SK-N-SH (cell line): ENCODE measurements around the gene WDR64. TPM values are rescaled to one million over a fixed set of nuclear protein-coding genes. Genes with fewer than 3 reads are reported as not detected.

Experiments
- CTCF ChIA-PET: fragments of 300-600, 350-600 bp; formaldehyde crosslinking; extraction: SDS; loops from one replicate; lab custom pipeline; 2021; lab: Yijun Ruan, JAX
- POLR2A ChIA-PET: fragments of 350-600 bp; sonication (Branson Sonifier 250); formaldehyde crosslinking; extraction: SDS; loops from one replicate; lab custom pipeline; 2020; ENCODE audit warnings: antibody characterized with exemption, inconsistent platforms; lab: Yijun Ruan, JAX
- DNase-seq: peaks from one replicate; pipeline ENCODE4 v3.0.0; 2012
- H2AFZ ChIP-seq: fragments of 200-600 bp; sonication (generic); 2 replicates; pipeline ENCODE4 v1.8.1; 2016; ENCODE audit warnings: antibody characterized with exemption, mild to moderate bottlenecking, low read depth
- H3F3A ChIP-seq: fragments of 200-600 bp; sonication (generic); replicated peaks from 2 replicates; pipeline ENCODE3; 2016; ENCODE audit warnings: antibody characterized with exemption, mild to moderate bottlenecking; ENCODE audit not compliant: insufficient read depth
- H3K27ac ChIP-seq, 2 experiments: fragments of 200-500 bp in 1 of 2; fragments of 200-600 bp in 1 of 2; sonication (Bioruptor generic) in 1 of 2; sonication (generic), shearing (Covaris generic) in 1 of 2; 2 replicates each; pipeline versions ENCODE4 v1.5.1 to v1.6.1; 2014 to 2016; ENCODE audit warnings: low read depth in 2 of 2, inconsistent platforms in 1 of 2, low read length in 1 of 2, mild to moderate bottlenecking in 1 of 2, mixed read lengths in 1 of 2
- H3K27me3 ChIP-seq: fragments of 200-600 bp; sonication (generic), shearing (Covaris generic); 2 replicates; pipeline ENCODE4 v1.6.1; 2016; ENCODE audit warnings: mixed run types; ENCODE audit not compliant: insufficient read depth
- H3K36me3 ChIP-seq, 2 experiments: fragments of 200-500 bp in 1 of 2; fragments of 200-600 bp in 1 of 2; sonication (Bioruptor generic) in 1 of 2; sonication (generic) in 1 of 2; replicated peaks in 1 of 2; 2 replicates each; pipeline versions ENCODE3 to v1.5.1; 2014 to 2016; ENCODE audit warnings: low read length in 1 of 2, mild to moderate bottlenecking in 1 of 2; ENCODE audit not compliant: insufficient read depth in 2 of 2, control insufficient read depth in 1 of 2
- H3K4me1 ChIP-seq, 2 experiments: fragments of 200-500 bp in 1 of 2; fragments of 200-600 bp in 1 of 2; sonication (Bioruptor generic) in 1 of 2; sonication (generic), shearing (Covaris generic) in 1 of 2; 2 replicates each; pipeline versions ENCODE4 v1.5.1 to v1.6.1; 2014 to 2016; ENCODE audit warnings: low read depth in 1 of 2, low read length in 1 of 2, mixed run types in 1 of 2; ENCODE audit not compliant: insufficient read depth in 2 of 2, control insufficient read depth in 1 of 2
- H3K4me2 ChIP-seq: fragments of 200-600 bp; sonication (generic), shearing (Covaris generic); 2 replicates; pipeline ENCODE4 v1.6.1; 2017; ENCODE audit warnings: mixed run types
- H3K4me3 ChIP-seq, 2 experiments: fragments of 200-500 bp in 1 of 2; fragments of 200-600 bp in 1 of 2; sonication (Bioruptor generic) in 1 of 2; sonication (generic), shearing (Covaris generic) in 1 of 2; 2 replicates each; pipeline versions ENCODE4 v1.5.1 to v1.8.1; 2014 to 2016; ENCODE audit warnings: low read depth in 2 of 2, inconsistent platforms in 1 of 2, low read length in 1 of 2, mild to moderate bottlenecking in 1 of 2, mixed read lengths in 1 of 2, moderate library complexity in 1 of 2
- H3K79me2 ChIP-seq: fragments of 200-600 bp; sonication (generic); 2 replicates; pipeline ENCODE4 v1.8.1; 2017; ENCODE audit warnings: mild to moderate bottlenecking; ENCODE audit not compliant: insufficient read depth
- H3K9ac ChIP-seq: fragments of 200-600 bp; sonication (generic); 2 replicates; pipeline ENCODE4 v1.6.1; 2017; ENCODE audit warnings: mixed run types
- H3K9me2 ChIP-seq: fragments of 200-600 bp; sonication (generic); 2 replicates; pipeline ENCODE4 v1.6.1; 2017; ENCODE audit warnings: mixed run types
- H3K9me3 ChIP-seq: fragments of 200-600 bp; sonication (generic); 2 replicates; pipeline ENCODE4 v1.6.1; 2017; ENCODE audit warnings: mixed run types, mild to moderate bottlenecking, moderate library complexity
- H4K20me1 ChIP-seq: fragments of 200-600 bp; sonication (generic); 2 replicates; pipeline ENCODE4 v1.6.1; 2017; ENCODE audit warnings: mild to moderate bottlenecking, mixed run types; ENCODE audit not compliant: insufficient read depth
- ELF1 ChIP-seq: IDR thresholded peaks from 2 replicates; pipeline ENCODE4 v1.4.0; 2012
- FOSL2 ChIP-seq: IDR thresholded peaks from 2 replicates; pipeline ENCODE4 v1.4.0; 2012; ENCODE audit warnings: low read depth, mild to moderate bottlenecking, moderate library complexity, borderline replicate concordance
- FOXJ3 ChIP-seq: sonication (generic); formaldehyde crosslinking; IDR thresholded peaks from 2 replicates; pipeline ENCODE4 v1.5.1; 2020; ENCODE audit warnings: mild to moderate bottlenecking, missing genetic modification reagents
- GABPA ChIP-seq: IDR thresholded peaks from 2 replicates; pipeline ENCODE4 v1.4.0; 2012; ENCODE audit warnings: low read depth, mild to moderate bottlenecking
- MEF2A ChIP-seq: IDR thresholded peaks from 2 replicates; pipeline ENCODE4 v1.4.0; 2012; ENCODE audit warnings: low read depth, borderline replicate concordance
- MXI1 ChIP-seq: IDR thresholded peaks from 2 replicates; pipeline ENCODE4 v1.6.1; 2012; ENCODE audit warnings: mild to moderate bottlenecking, low read depth, low read length, improper control_type of control experiment
- RFX5 ChIP-seq: IDR thresholded peaks from 2 replicates; pipeline ENCODE4 v1.6.1; 2012; ENCODE audit warnings: mild to moderate bottlenecking, improper control_type of control experiment, low read length
- SIN3A ChIP-seq: IDR thresholded peaks from 2 replicates; pipeline ENCODE4 v1.6.1; 2012; ENCODE audit warnings: low read depth, mild to moderate bottlenecking, low read length, moderate library complexity, borderline replicate concordance
- SMC3 ChIP-seq: IDR thresholded peaks from 2 replicates; pipeline ENCODE4 v1.6.1; 2012; ENCODE audit warnings: low read depth, low read length, improper control_type of control experiment
- TEAD4 ChIP-seq: IDR thresholded peaks from 2 replicates; pipeline ENCODE4 v1.4.0; 2012; ENCODE audit warnings: mild to moderate bottlenecking, borderline replicate concordance; ENCODE audit not compliant: insufficient read depth
- YY1 ChIP-seq: IDR thresholded peaks from 2 replicates; pipeline ENCODE4 v1.4.0; 2012; ENCODE audit warnings: low read depth, mild to moderate bottlenecking
- WGBS: methylation state at CpG from one replicate; pipeline ENCODE4 v1.1.6; 2017; ENCODE audit warnings: low lambda C conversion rate; 5-methylcytosine and 5-hydroxymethylcytosine counted together
- polyA plus RNA-seq, 3 experiments: library from polyadenylated mRNA; depleted of rRNA; stranded (reverse); fragments of >200 nt; gene quantifications; 2 replicates each; pipeline ENCODE4 v1.2.3, GENCODE V29; 2012
- TF ChIP-seq, protein P1 (sequence below): fragments of 200-600 bp; sonication (generic); IDR thresholded peaks from 2 replicates; pipeline ENCODE4 v1.6.1; 2017; ENCODE audit warnings: antibody characterized with exemption, mild to moderate bottlenecking, moderate library complexity
- TF ChIP-seq, protein P2 (sequence below): IDR thresholded peaks from 2 replicates; pipeline ENCODE4; 2012
- TF ChIP-seq, protein P3 (sequence below): fragments of 150-350 bp; IDR thresholded peaks from 2 replicates; pipeline ENCODE4 v1.6.1; 2017; ENCODE audit warnings: antibody characterized with exemption, low read length, low read depth, borderline replicate concordance

Gene WDR64
- polyA plus RNA-seq, 1 of the 3 experiments (the other 2 are of a cell fraction) = not detected

DNA sequence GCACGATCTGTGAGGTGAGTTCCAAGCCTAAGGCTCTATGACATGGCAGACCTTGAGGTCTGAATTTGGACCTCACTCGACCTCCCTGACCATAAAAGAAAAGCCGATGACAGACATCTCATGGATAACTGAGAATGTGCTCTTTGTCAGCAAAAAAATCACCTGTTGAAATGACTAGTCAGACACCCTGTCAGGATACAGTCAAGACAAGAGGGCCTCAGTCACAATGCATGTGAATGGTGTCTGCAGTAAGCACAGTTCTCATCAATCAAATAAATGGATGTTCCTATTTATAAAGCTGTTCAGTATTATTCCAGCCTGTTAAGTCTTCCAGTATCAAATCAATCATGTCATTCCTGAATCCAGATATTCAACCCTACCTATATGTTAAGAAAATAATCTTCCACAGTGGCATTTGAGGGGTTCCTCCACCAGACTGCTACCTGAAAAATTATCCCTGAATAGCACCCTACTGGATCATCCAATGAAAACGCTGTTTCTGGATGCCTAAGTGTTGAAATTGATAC lies 167.3 kb downstream of the WDR64 start:
- Histone ChIP-seq H3K27me3 (no peaks in the 10 kb centered on the region), H3K9me2 (no peaks in the 10 kb centered on the region)
- no peak for TF ChIP-seq SMC3
- TF ChIP-seq, all 33 proteins: peak for 0
- no peaks in the 10 kb centered on the region for H3K4me1 ChIP-seq
- no peaks in the 10 kb centered on the region for H3K36me3 ChIP-seq
- no peak overlapping the region for H3K4me2 ChIP-seq
- ChIA-PET POLR2A (no interaction called here), CTCF (no interaction called here)
- no peaks in the 10 kb centered on the region for H3K79me2 ChIP-seq
- 59% methylated on average over 4 of the region's 4 CpGs for WGBS
- H3K9ac ChIP-seq = no peak overlapping the region
- H3K27ac ChIP-seq = no peak overlapping the region
- no peaks in the 10 kb centered on the region for H3F3A ChIP-seq
- H3K9me3 ChIP-seq = no peaks in the 10 kb centered on the region
- H2AFZ ChIP-seq = no peak overlapping the region
- no peak overlapping the region for H3K4me3 ChIP-seq
- no peak for DNase-seq
- no peaks in the 10 kb centered on the region for H4K20me1 ChIP-seq

DNA sequence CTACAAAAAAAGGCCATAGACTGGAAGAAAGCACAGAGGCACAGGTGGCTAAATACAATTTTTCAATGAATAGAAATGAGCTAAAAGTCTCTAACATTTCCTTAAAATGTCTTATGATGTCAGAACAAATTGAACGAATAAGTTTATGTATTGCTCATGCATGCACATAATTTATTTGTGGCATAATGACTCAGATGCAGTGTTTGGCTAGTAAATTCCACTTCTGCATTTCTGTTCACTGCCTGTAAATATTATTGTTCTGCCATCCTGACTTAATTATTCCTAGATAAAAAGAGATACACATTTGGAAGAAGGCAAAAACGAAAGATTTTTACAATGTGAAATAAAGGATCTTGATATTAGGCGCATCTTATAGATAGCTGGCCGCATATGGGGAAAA lies 169.3 kb downstream of the WDR64 start:
- no peak for TF ChIP-seq SIN3A
- no peak for TF ChIP-seq TEAD4
- TF ChIP-seq, protein P1, sequence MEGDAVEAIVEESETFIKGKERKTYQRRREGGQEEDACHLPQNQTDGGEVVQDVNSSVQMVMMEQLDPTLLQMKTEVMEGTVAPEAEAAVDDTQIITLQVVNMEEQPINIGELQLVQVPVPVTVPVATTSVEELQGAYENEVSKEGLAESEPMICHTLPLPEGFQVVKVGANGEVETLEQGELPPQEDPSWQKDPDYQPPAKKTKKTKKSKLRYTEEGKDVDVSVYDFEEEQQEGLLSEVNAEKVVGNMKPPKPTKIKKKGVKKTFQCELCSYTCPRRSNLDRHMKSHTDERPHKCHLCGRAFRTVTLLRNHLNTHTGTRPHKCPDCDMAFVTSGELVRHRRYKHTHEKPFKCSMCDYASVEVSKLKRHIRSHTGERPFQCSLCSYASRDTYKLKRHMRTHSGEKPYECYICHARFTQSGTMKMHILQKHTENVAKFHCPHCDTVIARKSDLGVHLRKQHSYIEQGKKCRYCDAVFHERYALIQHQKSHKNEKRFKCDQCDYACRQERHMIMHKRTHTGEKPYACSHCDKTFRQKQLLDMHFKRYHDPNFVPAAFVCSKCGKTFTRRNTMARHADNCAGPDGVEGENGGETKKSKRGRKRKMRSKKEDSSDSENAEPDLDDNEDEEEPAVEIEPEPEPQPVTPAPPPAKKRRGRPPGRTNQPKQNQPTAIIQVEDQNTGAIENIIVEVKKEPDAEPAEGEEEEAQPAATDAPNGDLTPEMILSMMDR = no peak
- TF ChIP-seq, protein P2, sequence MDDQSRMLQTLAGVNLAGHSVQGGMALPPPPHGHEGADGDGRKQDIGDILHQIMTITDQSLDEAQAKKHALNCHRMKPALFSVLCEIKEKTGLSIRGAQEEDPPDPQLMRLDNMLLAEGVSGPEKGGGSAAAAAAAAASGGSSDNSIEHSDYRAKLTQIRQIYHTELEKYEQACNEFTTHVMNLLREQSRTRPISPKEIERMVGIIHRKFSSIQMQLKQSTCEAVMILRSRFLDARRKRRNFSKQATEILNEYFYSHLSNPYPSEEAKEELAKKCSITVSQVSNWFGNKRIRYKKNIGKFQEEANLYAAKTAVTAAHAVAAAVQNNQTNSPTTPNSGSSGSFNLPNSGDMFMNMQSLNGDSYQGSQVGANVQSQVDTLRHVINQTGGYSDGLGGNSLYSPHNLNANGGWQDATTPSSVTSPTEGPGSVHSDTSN = no peak
- no peak for TF ChIP-seq MEF2A
- TF ChIP-seq FOXJ3 (CRISPR knock-in tag) = no peak
- no peak for TF ChIP-seq GABPA
- no peak for TF ChIP-seq YY1
- TF ChIP-seq, protein P3, sequence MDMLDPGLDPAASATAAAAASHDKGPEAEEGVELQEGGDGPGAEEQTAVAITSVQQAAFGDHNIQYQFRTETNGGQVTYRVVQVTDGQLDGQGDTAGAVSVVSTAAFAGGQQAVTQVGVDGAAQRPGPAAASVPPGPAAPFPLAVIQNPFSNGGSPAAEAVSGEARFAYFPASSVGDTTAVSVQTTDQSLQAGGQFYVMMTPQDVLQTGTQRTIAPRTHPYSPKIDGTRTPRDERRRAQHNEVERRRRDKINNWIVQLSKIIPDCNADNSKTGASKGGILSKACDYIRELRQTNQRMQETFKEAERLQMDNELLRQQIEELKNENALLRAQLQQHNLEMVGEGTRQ = no peak
- no peak for TF ChIP-seq ELF1
- no peak for TF ChIP-seq FOSL2
- TF ChIP-seq RFX5 = no peak
- no peak for TF ChIP-seq MXI1
- Histone ChIP-seq H3K9ac (no peak overlapping the region), H3K27me3 (no peaks in the 10 kb centered on the region), H3F3A (no peaks in the 10 kb centered on the region), H3K36me3 (no peaks in the 10 kb centered on the region), H4K20me1 (no peaks in the 10 kb centered on the region), H3K9me2 (no peaks in the 10 kb centered on the region), H3K79me2 (no peaks in the 10 kb centered on the region), H3K4me2 (no peak overlapping the region), H3K4me3 (no peak overlapping the region), H3K27ac (no peak overlapping the region), H2AFZ (no peak overlapping the region), H3K4me1 (no peaks in the 10 kb centered on the region), H3K9me3 (no peaks in the 10 kb centered on the region)
- no peak for DNase-seq
- WGBS = 54% methylated on average over 4 of the region's 4 CpGs
- ChIA-PET POLR2A (no interaction called here), CTCF (interaction anchor here (0.7 to 1.2 kb wide), 2 partner anchors 15 to 257 kb away, joined by 3 to 4 read pairs; no protein-coding TSS in a partner anchor)
